Endothelial cell of umbilical vein (primary cell): Measurements from ENCODE around the gene MTR. TPM values are rescaled to one million over a fixed set of nuclear protein-coding genes. Genes with fewer than 3 reads are reported as not detected.

Experiments
- BruUV-seq: library from RNA; stranded (reverse); fragments of 400-500 nt; replicated peaks from 2 replicates; lab custom pipeline; 2021; lab: Mats Ljungman, UMichigan
- CTCF ChIA-PET: fragments of 300-600, 350-600 bp; sonication (Branson Sonifier 250); formaldehyde crosslinking; loops from one replicate; lab custom pipeline; 2021; ENCODE audit warnings: antibody characterized with exemption, inconsistent platforms; lab: Charles Lee
- POLR2A ChIA-PET: fragments of 300-600, 350-600 bp; sonication (Branson Sonifier 250); formaldehyde crosslinking; loops from one replicate; lab custom pipeline; 2021; ENCODE audit warnings: antibody characterized with exemption, inconsistent platforms; lab: Charles Lee
- DNase-seq: peaks from one replicate; pipeline ENCODE4 v3.0.0-alpha.2; 2011; ENCODE audit warnings: low read depth, low spot score
- FAIRE-seq: peaks from 2 replicates; lab custom pipeline; 2011; peaks lifted over from hg19 to GRCh38; lab: Jason Lieb, UNC
- H2AFZ ChIP-seq: 2 replicates; pipeline ENCODE4 v1.6.0; 2012; ENCODE audit warnings: low read depth, low read length, control low read depth, inconsistent platforms
- H3K27ac ChIP-seq: 2 replicates; pipeline ENCODE4 v1.5.1; 2011; ENCODE audit warnings: low read depth, mild to moderate bottlenecking, control low read depth, low read length, moderate library complexity; ENCODE audit not compliant: insufficient read depth
- H3K27me3 ChIP-seq, 2 experiments: 2 replicates each; pipeline versions ENCODE4 v1.6.0 to v1.6.1; 2011; ENCODE audit warnings: low read length in 2 of 2, mixed read lengths in 1 of 2; ENCODE audit not compliant: control insufficient read depth in 2 of 2, insufficient read depth in 2 of 2
- H3K36me3 ChIP-seq, 2 experiments: 2 replicates in 1 of 2; 3 replicates in 1 of 2; pipeline ENCODE4 v1.5.1; 2011; ENCODE audit warnings: low read length in 2 of 2, mild to moderate bottlenecking in 1 of 2, moderate library complexity in 1 of 2; ENCODE audit not compliant: control insufficient read depth in 2 of 2, insufficient read depth in 2 of 2; ENCODE audit errors: extremely low read depth in 1 of 2
- H3K4me1 ChIP-seq: 3 replicates; pipeline ENCODE4 v1.5.1; 2011; ENCODE audit warnings: mild to moderate bottlenecking, low read length; ENCODE audit not compliant: control insufficient read depth, insufficient read depth; ENCODE audit errors: extremely low read depth
- H3K4me2 ChIP-seq: 2 replicates; pipeline ENCODE4 v1.6.1; 2011; ENCODE audit warnings: low read length, control low read depth, mixed read lengths; ENCODE audit not compliant: insufficient read depth
- H3K4me3 ChIP-seq, 3 experiments: fragments of 200-600 bp in 1 of 3; sonication (generic), shearing (Covaris generic) in 1 of 3; replicated peaks in 1 of 3; 2 replicates each; pipeline ENCODE4 v1.5.1; 2011 to 2016; ENCODE audit warnings: control low read depth in 3 of 3, low read length in 3 of 3, mild to moderate bottlenecking in 2 of 3, inconsistent platforms in 1 of 3, low read depth in 1 of 3, moderate library complexity in 1 of 3; ENCODE audit not compliant: insufficient read depth in 1 of 3
- H3K79me2 ChIP-seq: 2 replicates; pipeline ENCODE4 v1.6.0; 2012; ENCODE audit warnings: low read length, inconsistent platforms; ENCODE audit not compliant: control insufficient read depth, insufficient read depth
- H3K9ac ChIP-seq: replicated peaks from 2 replicates; pipeline ENCODE3; 2011; ENCODE audit warnings: low read length, control low read depth; ENCODE audit not compliant: insufficient read depth; ENCODE audit errors: extremely low read depth
- H3K9me1 ChIP-seq: replicated peaks from 3 replicates; pipeline ENCODE4 v1.6.0; 2011; ENCODE audit warnings: mild to moderate bottlenecking, low read length; ENCODE audit not compliant: control insufficient read depth, insufficient read depth; ENCODE audit errors: extremely low read depth
- H3K9me3 ChIP-seq: replicated peaks from 2 replicates; pipeline ENCODE4 v1.5.1; 2012; ENCODE audit warnings: low read length, inconsistent platforms; ENCODE audit not compliant: control insufficient read depth, insufficient read depth
- H4K20me1 ChIP-seq: replicated peaks from 2 replicates; pipeline ENCODE3; 2011; ENCODE audit warnings: mild to moderate bottlenecking, low read length; ENCODE audit not compliant: control insufficient read depth, insufficient read depth; ENCODE audit errors: extremely low read depth
- CTCF ChIP-seq, 2 donors: IDR thresholded peaks; 1 replicate in 1 of 2; 2 replicates in 1 of 2; pipeline ENCODE4 v1.5.1; 2011; ENCODE audit warnings: low read length in 2 of 2, mild to moderate bottlenecking in 2 of 2, moderate library complexity in 2 of 2, control low read depth in 1 of 2, inconsistent platforms in 1 of 2, low read depth in 1 of 2; ENCODE audit not compliant: insufficient read depth in 1 of 2; ENCODE audit errors: extremely low read depth in 1 of 2
- EZH2 ChIP-seq: IDR thresholded peaks from 2 replicates; pipeline ENCODE4 v1.6.1; 2012; ENCODE audit warnings: borderline replicate concordance, low read depth, mild to moderate bottlenecking, moderate library complexity, low read length, inconsistent platforms; ENCODE audit not compliant: severe bottlenecking
- FOS ChIP-seq: IDR thresholded peaks from 2 replicates; pipeline ENCODE4 v1.6.1; 2011; ENCODE audit warnings: mild to moderate bottlenecking, low read length, moderate library complexity, borderline replicate concordance; ENCODE audit not compliant: insufficient read depth
- GATA2 ChIP-seq: IDR thresholded peaks from 2 replicates; pipeline ENCODE4 v1.7.0; 2011; ENCODE audit warnings: low read depth, mild to moderate bottlenecking, moderate library complexity, mixed read lengths, low read length; ENCODE audit not compliant: insufficient read length, insufficient read depth
- JUN ChIP-seq: IDR thresholded peaks from 2 replicates; pipeline ENCODE4 v1.6.1; 2011; ENCODE audit warnings: borderline replicate concordance, low read depth; ENCODE audit not compliant: insufficient read length, insufficient read depth
- MAX ChIP-seq: IDR thresholded peaks from 2 replicates; pipeline ENCODE4 v1.6.1; 2011; ENCODE audit not compliant: insufficient read depth, insufficient read length
- MYC ChIP-seq: IDR thresholded peaks from one replicate; pipeline ENCODE4 v1.6.1; 2011; ENCODE audit warnings: mild to moderate bottlenecking, low read depth, low read length
- POLR2A ChIP-seq: IDR thresholded peaks from 2 replicates; pipeline ENCODE4 v1.6.1; 2012; ENCODE audit warnings: low read depth, mild to moderate bottlenecking, control low read depth, low read length
- POLR2AphosphoS5 ChIP-seq: IDR thresholded peaks from 2 replicates; pipeline ENCODE4 v1.6.1; 2012; ENCODE audit warnings: low read depth, mild to moderate bottlenecking, control low read depth, low read length, moderate library complexity; ENCODE audit not compliant: insufficient read depth
- dilution Hi-C: fragments of 300-500 bp; cut with MboI; formaldehyde crosslinking; loops from one replicate; pipeline ENCODE4 v1.15.0; 2019; ENCODE audit warnings: low sequenced_read_pairs; ENCODE audit not compliant: extremely low pct_ligation_motif_present
- intact Hi-C: fragments of 100-400 bp; cut with micrococcal nuclease; formaldehyde crosslinking; loops from one replicate; pipeline ENCODE4 v1.10.0; 2022
- polyA plus RNA-seq, 4 experiments: library from polyadenylated mRNA; depleted of rRNA in 3 of 4; stranded (reverse) in 3 of 4; unstranded in 1 of 4; fragments of >200 nt; gene quantifications; 2 replicates each; pipeline versions ENCODE4 v1.2.1 to v1.2.3, GENCODE V29; 2011 to 2012; ENCODE audit warnings: missing spikeins in 1 of 4
- total RNA-seq: library from RNA; stranded (reverse); gene quantifications from 2 replicates; pipeline ENCODE4 v1.2.3, GENCODE V29; 2021

MTR gene
- total and polyA plus RNA-seq, 2 donors (not counting 3 experiments of a cell fraction or from before 2014, with no cell fraction given) = 6.7 to 45.2 TPM

GRCh38 chr1:236870721-236871120, 75.6 kb downstream of the MTR start:
- H3K9me1 ChIP-seq = no peaks in the 10 kb centered on the region
- intact Hi-C loops (no loop called here), dilution Hi-C loops (no loop called here)
- no peak for DNase-seq
- no peaks in the 10 kb centered on the region for H4K20me1 ChIP-seq
- H3K27ac ChIP-seq = no peak overlapping the region
- POLR2A ChIA-PET = no interaction called here
- no peak overlapping the region for H3K9ac ChIP-seq
- H3K36me3 ChIP-seq = peaks cover 5 to 6% of the 10 kb centered on the region in 2 experiments
- BruUV-seq = no TSS peak
- no peak for TF ChIP-seq EZH2
- TF ChIP-seq FOS = no peak
- TF ChIP-seq MAX = no peak
- H2AFZ ChIP-seq = no peak overlapping the region
- no peak for FAIRE-seq
- no peaks in the 10 kb centered on the region for H3K4me1 ChIP-seq
- H3K4me3 ChIP-seq = no peak overlapping the region
- H3K79me2 ChIP-seq = no peaks in the 10 kb centered on the region
- CTCF ChIA-PET = interaction anchor here (0.7 to 2.1 kb wide), 6 partner anchors 17 to 266 kb away, joined by 3 to 10 read pairs (median 4); partner anchors contain the start of gene HEATR1
- no peak overlapping the region for H3K4me2 ChIP-seq
- H3K9me3 ChIP-seq = no peaks in the 10 kb centered on the region
- no peaks in the 10 kb centered on the region for H3K27me3 ChIP-seq

- no peak overlapping the region for H2AFZ ChIP-seq
- no peak overlapping the region for H3K9ac ChIP-seq
- no peak for TF ChIP-seq POLR2A
- no peak for TF ChIP-seq MYC
- TF ChIP-seq POLR2AphosphoS5 = no peak
- TF ChIP-seq GATA2 = no peak
- no peak for TF ChIP-seq CTCF (IDR thresholded peaks at IDR 0.05; ENCODE audit: extremely low read depth in 1 of 2, insufficient read depth in 1 of 2, low read depth in 1 of 2, low read length in 2 of 2)
- no peak for TF ChIP-seq EZH2
- TF ChIP-seq MAX = no peak
- no peak for TF ChIP-seq JUN
- TF ChIP-seq FOS = no peak
- DNase-seq (no peak), FAIRE-seq (no peak)
- no peak overlapping the region for H3K4me3 ChIP-seq
- H3K27ac ChIP-seq = no peak overlapping the region
- H3K27me3 ChIP-seq = no peaks in the 10 kb centered on the region
- peaks cover 3% of the 10 kb centered on the region in 2 experiments for H3K36me3 ChIP-seq
- no peak overlapping the region for H3K4me2 ChIP-seq
- no peaks in the 10 kb centered on the region for H3K9me3 ChIP-seq
- intact Hi-C loops (no loop called here), dilution Hi-C loops (no loop called here)
- no peaks in the 10 kb centered on the region for H3K4me1 ChIP-seq
- ChIA-PET POLR2A (no interaction called here), CTCF (interaction anchor here (1.3 kb wide), 1 partner anchor 263 kb away, joined by 7 read pairs; no protein-coding TSS in a partner anchor)
- H4K20me1 ChIP-seq = no peaks in the 10 kb centered on the region
- no TSS peak for BruUV-seq
- H3K9me1 ChIP-seq = no peaks in the 10 kb centered on the region
- no peaks in the 10 kb centered on the region for H3K79me2 ChIP-seq
Measured at GRCh38 chr1:236872075-236872666, 77.1 kb downstream of the MTR start.
